Neural progenitor cell (in vitro differentiated cells): ENCODE results near the gene SOCS6. TPM values are rescaled to one million over a fixed set of nuclear protein-coding genes. Genes with fewer than 3 reads are reported as not detected.
"Not testable (repeated sequence)": the region's sequence is repeated elsewhere in the genome, so short reads cannot be mapped to it uniquely, and the experiment has no call there.

Experiments used
- DNase-seq: peaks from one replicate; pipeline ENCODE4 v3.0.0-alpha.2; 2016; ENCODE audit warnings: low spot score
- H2AFZ ChIP-seq: fragments of 200-600 bp; sonication (generic); replicated peaks from 2 replicates; pipeline ENCODE4 v1.6.1; 2016; ENCODE audit warnings: antibody characterized with exemption
- H3F3A ChIP-seq: fragments of 200-600 bp; sonication (generic); 2 replicates; pipeline ENCODE4 v1.6.1; 2016; ENCODE audit warnings: antibody characterized with exemption, low read depth
- H3K27ac ChIP-seq: fragments of 200-600 bp; sonication (generic); 2 replicates; pipeline ENCODE4 v1.5.1; 2016; ENCODE audit warnings: mild to moderate bottlenecking
- H3K27me3 ChIP-seq: fragments of 200-600 bp; sonication (generic); 2 replicates; pipeline ENCODE4 v1.6.1; 2016; ENCODE audit warnings: mild to moderate bottlenecking, moderate library complexity
- H3K36me3 ChIP-seq: fragments of 200-600 bp; sonication (generic); 2 replicates; pipeline ENCODE4 v1.5.1; 2016
- H3K4me1 ChIP-seq: fragments of 200-600 bp; sonication (generic); 2 replicates; pipeline ENCODE4 v1.6.1; 2016; ENCODE audit warnings: mixed run types
- H3K4me2 ChIP-seq: fragments of 200-600 bp; sonication (generic); 2 replicates; pipeline ENCODE4 v1.6.1; 2016
- H3K4me3 ChIP-seq: fragments of 200-600 bp; sonication (generic); 2 replicates; pipeline ENCODE4 v1.5.1; 2016
- H3K79me2 ChIP-seq: fragments of 200-600 bp; sonication (generic); 2 replicates; pipeline ENCODE4 v1.6.1; 2016; ENCODE audit warnings: low read depth
- H3K9ac ChIP-seq: fragments of 200-600 bp; sonication (generic); 2 replicates; pipeline ENCODE4 v1.6.1; 2016
- H3K9me3 ChIP-seq: fragments of 200-600 bp; sonication (generic); 2 replicates; pipeline ENCODE4 v1.5.1; 2016; ENCODE audit warnings: low read depth
- H4K20me1 ChIP-seq: fragments of 200-600 bp; sonication (generic); 2 replicates; pipeline ENCODE4 v1.6.1; 2016; ENCODE audit warnings: low read depth
- H3K27ac Mint-ChIP-seq: 3 replicates; pipeline ENCODE4 v1.8.0; 2021; ENCODE audit warnings: mixed read lengths
- H3K27me3 Mint-ChIP-seq: 2 replicates; pipeline ENCODE4 v1.8.0; 2022; ENCODE audit warnings: low read depth, mild to moderate bottlenecking, inconsistent platforms, moderate library complexity, mixed read lengths; ENCODE audit not compliant: insufficient read depth
- H3K36me3 Mint-ChIP-seq: 3 replicates; pipeline ENCODE4 v1.8.0; 2021; ENCODE audit warnings: mixed read lengths
- H3K4me1 Mint-ChIP-seq: 3 replicates; pipeline ENCODE4 v1.8.0; 2021; ENCODE audit warnings: mixed read lengths
- H3K4me3 Mint-ChIP-seq: 3 replicates; pipeline ENCODE4 v1.8.0; 2021; ENCODE audit warnings: mild to moderate bottlenecking, moderate library complexity, mixed read lengths
- H3K9me3 Mint-ChIP-seq: 3 replicates; pipeline ENCODE4 v1.8.0; 2020; ENCODE audit warnings: mixed read lengths
- CTCF ChIP-seq: fragments of 200-600 bp; sonication (generic); IDR thresholded peaks from 2 replicates; pipeline ENCODE4 v1.5.1; 2017; ENCODE audit warnings: antibody characterized with exemption, mild to moderate bottlenecking
- EZH2 ChIP-seq: fragments of 200-600 bp; sonication (generic); IDR thresholded peaks from 2 replicates; pipeline ENCODE4 v1.6.1; 2017; ENCODE audit warnings: antibody characterized with exemption, mild to moderate bottlenecking, moderate library complexity
- EZH2phosphoT487 ChIP-seq: fragments of 200-600 bp; sonication (generic); IDR thresholded peaks from 2 replicates; pipeline ENCODE4 v1.6.1; 2017; ENCODE audit warnings: antibody characterized with exemption
- total RNA-seq: library from RNA; depleted of rRNA; stranded (reverse); fragments of >200 nt; gene quantifications from 2 replicates; pipeline ENCODE4 v1.2.3, GENCODE V29; 2015; ENCODE audit warnings: low replicate concordance

Gene SOCS6
- total RNA-seq, 1 donor from 2014 or later, result 45.1 TPM

DNA sequence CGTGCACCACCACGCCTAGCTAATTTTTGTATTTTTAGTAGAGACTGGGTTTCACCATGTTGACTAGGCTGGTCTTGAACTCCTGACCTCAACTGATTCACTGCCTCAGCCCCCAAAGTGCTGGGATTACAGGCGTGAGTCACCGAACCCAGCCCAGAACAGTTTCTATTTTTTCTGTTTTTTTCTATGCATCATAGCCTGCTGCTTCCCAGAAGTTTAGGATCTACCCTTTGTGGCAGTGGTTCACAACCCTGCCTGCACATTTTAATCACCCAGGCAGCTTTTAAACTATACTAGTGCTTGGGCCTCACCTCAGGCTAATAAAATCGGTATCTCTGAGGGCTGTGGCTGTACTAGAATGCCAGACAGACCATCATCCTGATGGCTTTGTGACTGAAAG lies 39.7 kb upstream of the SOCS6 start:
- Histone ChIP-seq H2AFZ (no peak overlapping the region), H3K4me1 (no peaks in the 10 kb centered on the region), H3K9ac (no peak overlapping the region), H3K4me3 (no peak overlapping the region), H3K79me2 (no peaks in the 10 kb centered on the region), H3F3A (no peaks in the 10 kb centered on the region), H3K9me3 (no peaks in the 10 kb centered on the region), H3K27me3 (no peaks in the 10 kb centered on the region), H4K20me1 (no peaks in the 10 kb centered on the region), H3K27ac (no peak overlapping the region), H3K36me3 (no peaks in the 10 kb centered on the region), H3K4me2 (no peak overlapping the region)
- Mint-ChIP-seq H3K27me3 (peaks cover 4% of the 10 kb centered on the region), H3K36me3 (no peaks in the 10 kb centered on the region), H3K9me3 (peaks cover 2% of the 10 kb centered on the region), H3K4me3 (no peak overlapping the region), H3K4me1 (peaks cover 5% of the 10 kb centered on the region), H3K27ac (no peak overlapping the region)
- no peak for TF ChIP-seq EZH2
- TF ChIP-seq CTCF, result no peak
- no peak for TF ChIP-seq EZH2phosphoT487
- DNase-seq, result no peak

- not testable (repeated sequence) for H3F3A ChIP-seq, H3K4me1 ChIP-seq, H4K20me1 ChIP-seq, H3K9me3 Mint-ChIP-seq, H3K4me1 Mint-ChIP-seq, H3K27me3 Mint-ChIP-seq, DNase-seq, H3K27ac Mint-ChIP-seq, H3K27me3 ChIP-seq, H3K36me3 Mint-ChIP-seq, H3K4me2 ChIP-seq, H3K36me3 ChIP-seq, H3K79me2 ChIP-seq, H2AFZ ChIP-seq, H3K4me3 Mint-ChIP-seq, H3K9me3 ChIP-seq, H3K4me3 ChIP-seq, H3K27ac ChIP-seq, H3K9ac ChIP-seq
Measured at GRCh38 chr18:70249861-70250260, 39.0 kb upstream of the SOCS6 start.

DNA sequence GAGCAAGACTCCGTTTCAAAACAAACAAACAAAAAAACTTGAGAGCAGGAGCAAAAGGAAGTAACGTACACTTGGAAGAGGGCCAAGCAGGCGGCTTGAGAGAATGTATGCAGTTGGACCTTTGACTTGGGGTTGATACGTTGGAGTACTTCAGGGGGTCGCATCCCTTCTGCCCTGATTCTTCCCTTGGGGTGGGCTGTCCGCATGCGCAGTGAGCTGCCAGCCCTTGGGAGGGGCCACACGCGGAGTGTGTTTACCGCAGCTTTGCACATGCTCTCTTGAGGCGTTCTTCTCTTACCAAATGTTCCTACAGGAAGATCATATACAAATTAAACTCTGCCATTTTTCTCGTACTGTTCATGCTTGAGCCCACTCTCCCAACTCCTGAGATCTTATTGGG lies 38.1 kb upstream of the SOCS6 start:
- H3K27me3 Mint-ChIP-seq, result peaks cover 4% of the 10 kb centered on the region
- Histone ChIP-seq H3K27ac (no peak overlapping the region), H3K9me3 (no peaks in the 10 kb centered on the region), H4K20me1 (no peaks in the 10 kb centered on the region), H2AFZ (no peak overlapping the region), H3F3A (no peaks in the 10 kb centered on the region), H3K4me3 (no peak overlapping the region), H3K4me2 (no peak overlapping the region), H3K4me1 (no peaks in the 10 kb centered on the region), H3K79me2 (no peaks in the 10 kb centered on the region), H3K9ac (no peak overlapping the region), H3K27me3 (no peaks in the 10 kb centered on the region), H3K36me3 (no peaks in the 10 kb centered on the region)
- TF ChIP-seq EZH2 (no peak), CTCF (no peak), EZH2phosphoT487 (no peak)
- no peak for DNase-seq
- no peak overlapping the region for H3K27ac Mint-ChIP-seq
- H3K36me3 Mint-ChIP-seq, result no peaks in the 10 kb centered on the region
- H3K4me1 Mint-ChIP-seq, result peaks cover 5% of the 10 kb centered on the region
- H3K4me3 Mint-ChIP-seq, result no peak overlapping the region
- H3K9me3 Mint-ChIP-seq, result peaks cover 2% of the 10 kb centered on the region

GRCh38 chr18:70256184-70256583 lies 32.7 kb upstream of the SOCS6 start:
- no peak for TF ChIP-seq EZH2
- no peak for TF ChIP-seq CTCF
- TF ChIP-seq EZH2phosphoT487, result no peak
- Histone ChIP-seq H3K4me3 (no peak overlapping the region), H3K9ac (no peak overlapping the region), H2AFZ (no peak overlapping the region), H3K27me3 (no peaks in the 10 kb centered on the region), H3K27ac (no peak overlapping the region), H3K4me2 (no peak overlapping the region), H3K9me3 (no peaks in the 10 kb centered on the region), H3K79me2 (no peaks in the 10 kb centered on the region), H3F3A (no peaks in the 10 kb centered on the region), H4K20me1 (no peaks in the 10 kb centered on the region), H3K36me3 (no peaks in the 10 kb centered on the region), H3K4me1 (no peaks in the 10 kb centered on the region)
- Mint-ChIP-seq H3K27me3 (no peaks in the 10 kb centered on the region), H3K4me1 (no peaks in the 10 kb centered on the region), H3K27ac (no peak overlapping the region), H3K4me3 (no peak overlapping the region), H3K36me3 (no peaks in the 10 kb centered on the region), H3K9me3 (no peaks in the 10 kb centered on the region)
- DNase-seq, result no peak
